ENCODE data around the gene CCDC83.

DNA sequence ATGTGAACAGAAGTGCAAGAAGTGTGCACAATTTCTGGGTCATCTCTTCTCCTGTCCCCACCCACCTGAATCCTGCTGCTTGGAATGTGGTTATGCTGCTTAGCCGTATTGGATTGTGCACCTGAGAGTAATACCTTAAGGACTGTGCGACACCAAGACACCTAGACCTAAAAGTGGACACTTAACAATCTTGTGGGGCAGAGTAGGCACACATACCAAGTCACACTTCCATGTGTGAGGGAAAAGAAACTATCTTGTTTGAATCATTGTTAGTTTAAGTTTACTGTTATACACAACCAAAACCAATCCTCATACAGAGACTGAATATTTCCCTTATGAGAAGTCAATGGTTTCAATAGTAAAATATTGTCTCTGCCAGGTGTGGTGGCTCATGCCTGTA, 93.7 kb downstream of the CCDC83 start:
- TF ChIP-seq, protein P1, sequence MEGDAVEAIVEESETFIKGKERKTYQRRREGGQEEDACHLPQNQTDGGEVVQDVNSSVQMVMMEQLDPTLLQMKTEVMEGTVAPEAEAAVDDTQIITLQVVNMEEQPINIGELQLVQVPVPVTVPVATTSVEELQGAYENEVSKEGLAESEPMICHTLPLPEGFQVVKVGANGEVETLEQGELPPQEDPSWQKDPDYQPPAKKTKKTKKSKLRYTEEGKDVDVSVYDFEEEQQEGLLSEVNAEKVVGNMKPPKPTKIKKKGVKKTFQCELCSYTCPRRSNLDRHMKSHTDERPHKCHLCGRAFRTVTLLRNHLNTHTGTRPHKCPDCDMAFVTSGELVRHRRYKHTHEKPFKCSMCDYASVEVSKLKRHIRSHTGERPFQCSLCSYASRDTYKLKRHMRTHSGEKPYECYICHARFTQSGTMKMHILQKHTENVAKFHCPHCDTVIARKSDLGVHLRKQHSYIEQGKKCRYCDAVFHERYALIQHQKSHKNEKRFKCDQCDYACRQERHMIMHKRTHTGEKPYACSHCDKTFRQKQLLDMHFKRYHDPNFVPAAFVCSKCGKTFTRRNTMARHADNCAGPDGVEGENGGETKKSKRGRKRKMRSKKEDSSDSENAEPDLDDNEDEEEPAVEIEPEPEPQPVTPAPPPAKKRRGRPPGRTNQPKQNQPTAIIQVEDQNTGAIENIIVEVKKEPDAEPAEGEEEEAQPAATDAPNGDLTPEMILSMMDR (IDR thresholded peaks at IDR 0.05) = no peak
- TF ChIP-seq EP300 (IDR thresholded peaks at IDR 0.05) = no peak
